Pancreas (tissue), 10 donors: ENCODE measurements around the gene DGCR2. TPM values are rescaled to one million over a fixed set of nuclear protein-coding genes. Genes with fewer than 3 reads are reported as not detected.

Experiments
- ATAC-seq, 4 donors: fragments of 200-7000 bp; cut with Tn5 transposase; one replicate each; pipeline versions ENCODE4 v1.8.0 to v1.9.1; 2020; ENCODE audit warnings: mild to moderate bottlenecking in 4 of 4, moderate library complexity in 4 of 4
- DNase-seq, 6 donors: peaks; one replicate each; pipeline ENCODE4 v3.0.0-alpha.2; 2020
- FAIRE-seq: peaks from 2 replicates; lab custom pipeline; 2012; peaks lifted over from hg19 to GRCh38; lab: Jason Lieb, UNC
- H3K27ac ChIP-seq, 4 donors: fragments of 200-600 bp; sonication (generic); 1 replicate in 3 of 4; 2 replicates in 1 of 4; pipeline versions ENCODE4 v1.5.0 to v1.8.0; 2020
- H3K27me3 ChIP-seq, 4 donors: fragments of 200-600 bp; one replicate each; pipeline ENCODE4 v1.8.0; 2021
- H3K36me3 ChIP-seq, 3 donors: fragments of 200-600 bp; sonication (generic) in 1 of 3; one replicate each; pipeline versions ENCODE4 v1.5.0 to v1.8.0; 2020 to 2021
- H3K4me1 ChIP-seq, 3 donors: fragments of 200-600 bp; one replicate each; pipeline ENCODE4 v1.8.0; 2021
- H3K4me3 ChIP-seq, 4 donors: fragments of 200-600 bp; sonication (generic) in 2 of 4; one replicate each; pipeline versions ENCODE4 v1.5.0 to v1.8.0; 2020 to 2021
- H3K9me3 ChIP-seq, 4 donors: fragments of 200-600 bp; one replicate each; pipeline ENCODE4 v1.8.0; 2021
- CTCF ChIP-seq, 4 donors: fragments of 200-600 bp; sonication (generic) in 3 of 4; IDR thresholded peaks; one replicate each; pipeline versions ENCODE4 v1.5.0 to v1.8.0; 2021; ENCODE audit warnings: antibody characterized with exemption in 4 of 4
- WGBS, 2 donors: extraction: QIAGEN DNeasy Blood & Tissue Kit; methylation state at CpG; one replicate each; pipeline ENCODE4 v1.1.7; 2013; 5-methylcytosine and 5-hydroxymethylcytosine counted together
- intact Hi-C, 3 donors: fragments of 100-400 bp; cut with DNase I; formaldehyde crosslinking; loops; one replicate each; pipeline versions ENCODE4 v1.11.1 to v1.14.2; 2022
- polyA plus RNA-seq, 2 donors: library from polyadenylated mRNA; stranded (reverse); fragments of 200-250 nt; gene quantifications; one replicate each; pipeline ENCODE4 v1.2.3, GENCODE V29; 2013
- total RNA-seq, 6 donors: library from RNA; stranded (reverse); fragmentation: NEBNext Ultra II Directional in 4 of 6; extraction: Animal tissue kit (Norgen Biotek cat#: 25700) in 4 of 6; gene quantifications; one replicate each; pipeline versions ENCODE4 v1.2.1 to v1.2.4, GENCODE V29; 2021 to 2023
- donor health status: healthy with polysubstance abuse.
- donor health status: DM: no; HTN: no; CAD: no; lungs with moderate emphysema.
- donor health status: DM: no; HTN: no; CAD: no.
- donor health status: control.
- donor health status: control.
- donor health status: Bipolar disorder and iron deficiency.
- donor health status: DM: yes; HTN: yes; CAD: no.
- donor health status: DM: no; HTN: no; CAD: no.
- donor health status: DM: no; HTN: no; CAD: no.
- donor health status: DM: yes; HTN: yes; CAD: no.

The DGCR2 gene
- total and polyA plus RNA-seq, 8 donors, result 24.3 to 41.5 (median 30.1) TPM

GRCh38 chr22:19040391-19040861 lies 81.8 kb downstream of the DGCR2 start:
- no peak for ATAC-seq
- Histone ChIP-seq H3K27ac (no peak overlapping the region), H3K4me1 (no peaks in the 10 kb centered on the region), H3K36me3 (peaks cover 0 to 80% (median 43%) of the 10 kb centered on the region in 3 donors), H3K27me3 (no peaks in the 10 kb centered on the region), H3K9me3 (no peaks in the 10 kb centered on the region), H3K4me3 (no peak overlapping the region)
- no peak for FAIRE-seq
- TF ChIP-seq CTCF (IDR thresholded peaks at IDR 0.05), result no peak
- intact Hi-C loops, result no loop called here
- 83 to 87% methylated on average over 4 of the region's 4 CpGs for WGBS, 2 donors
- peak in 2 of 6 donors; percentile 26 to 42 for DNase-seq

GRCh38 chr22:19039796-19040280 lies 82.4 kb downstream of the DGCR2 start:
- Histone ChIP-seq H3K4me1 (no peaks in the 10 kb centered on the region), H3K27me3 (no peaks in the 10 kb centered on the region), H3K4me3 (no peak overlapping the region), H3K9me3 (no peaks in the 10 kb centered on the region), H3K27ac (no peak overlapping the region), H3K36me3 (peaks cover 0 to 74% (median 43%) of the 10 kb centered on the region in 3 donors)
- FAIRE-seq, result no peak
- WGBS, 2 donors, result 75 to 90% methylated on average over 6 of the region's 6 CpGs
- DNase-seq, result peak in 2 of 6 donors; percentile 38 to 49
- no peak for ATAC-seq
- TF ChIP-seq CTCF (IDR thresholded peaks at IDR 0.05), result no peak
- intact Hi-C loops, result no loop called here

DNA sequence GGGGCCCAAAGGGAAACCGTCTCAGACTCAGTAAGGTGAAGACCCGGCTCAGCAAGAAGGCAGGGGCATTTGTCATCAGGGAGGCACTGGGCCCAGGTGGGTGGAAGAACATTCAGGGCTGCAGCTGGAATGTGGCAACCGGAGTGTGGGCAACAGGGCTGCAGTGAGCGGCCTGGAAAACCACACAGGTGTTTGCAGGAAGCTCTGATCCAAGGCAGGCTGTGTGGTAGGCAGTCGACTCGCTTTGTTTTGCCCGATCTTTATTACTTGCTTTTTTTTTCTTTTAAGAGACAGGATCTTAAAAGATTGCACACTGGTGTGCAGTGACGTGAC lies 82.8 kb downstream of the DGCR2 start:
- Histone ChIP-seq H3K4me1 (no peaks in the 10 kb centered on the region), H3K27ac (no peak overlapping the region), H3K27me3 (no peaks in the 10 kb centered on the region), H3K36me3 (peaks cover 0 to 69% (median 42%) of the 10 kb centered on the region in 3 donors), H3K9me3 (no peaks in the 10 kb centered on the region), H3K4me3 (no peak overlapping the region)
- DNase-seq (peak in 1 of 6 donors; percentile 32), ATAC-seq (no peak), FAIRE-seq (no peak)
- 78 to 80% methylated on average over 8 of the region's 8 CpGs for WGBS, 2 donors
- intact Hi-C loops, result no loop called here
- no peak for TF ChIP-seq CTCF (IDR thresholded peaks at IDR 0.05)

DNA sequence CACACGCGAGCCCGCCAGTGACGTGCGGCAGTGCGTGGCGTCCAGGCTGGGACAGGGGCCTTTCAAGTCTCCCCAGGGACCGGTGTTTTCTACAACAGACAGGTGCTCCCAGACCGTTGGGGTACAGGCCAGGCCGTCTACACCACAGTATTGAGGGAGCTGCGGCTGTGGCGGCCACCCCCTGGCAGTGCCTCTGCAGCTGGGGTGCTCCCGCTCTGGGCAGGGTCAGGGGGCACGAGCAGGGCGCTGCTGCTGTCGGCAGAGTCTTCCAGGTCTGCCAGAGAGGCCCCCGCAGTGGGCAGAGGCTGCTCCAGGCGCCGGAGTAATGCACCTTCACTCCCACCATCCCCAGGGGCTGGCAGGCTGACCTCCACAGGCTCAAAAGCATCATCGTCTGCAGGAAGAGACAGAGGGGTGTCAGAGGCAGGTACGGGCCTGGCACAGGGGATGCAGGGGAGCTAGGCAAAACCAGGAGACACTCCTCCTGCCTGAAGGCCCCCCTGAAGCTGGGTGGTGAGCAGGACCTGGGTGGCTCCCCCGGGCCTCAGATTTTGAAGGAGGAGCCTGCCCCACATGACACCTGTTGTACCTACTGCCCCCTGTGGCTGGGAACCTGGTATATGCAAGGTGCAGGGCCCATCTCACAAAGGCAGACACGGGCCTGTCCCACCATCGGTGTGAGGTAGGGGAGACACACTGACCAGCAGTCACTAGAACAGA lies 83.3 kb downstream of the DGCR2 start:
- DNase-seq (peak in 2 of 6 donors; percentile 50 to 73), ATAC-seq (no peak), FAIRE-seq (no peak)
- Histone ChIP-seq H3K36me3 (peaks cover 0 to 64% (median 39%) of the 10 kb centered on the region in 3 donors), H3K4me1 (no peaks in the 10 kb centered on the region), H3K9me3 (no peaks in the 10 kb centered on the region), H3K27me3 (no peaks in the 10 kb centered on the region), H3K27ac (no peak overlapping the region), H3K4me3 (no peak overlapping the region)
- WGBS, 2 donors, result 91% methylated on average over 24 of the region's 24 CpGs
- intact Hi-C loops, result no loop called here
- TF ChIP-seq CTCF (IDR thresholded peaks at IDR 0.05), result no peak

DNA sequence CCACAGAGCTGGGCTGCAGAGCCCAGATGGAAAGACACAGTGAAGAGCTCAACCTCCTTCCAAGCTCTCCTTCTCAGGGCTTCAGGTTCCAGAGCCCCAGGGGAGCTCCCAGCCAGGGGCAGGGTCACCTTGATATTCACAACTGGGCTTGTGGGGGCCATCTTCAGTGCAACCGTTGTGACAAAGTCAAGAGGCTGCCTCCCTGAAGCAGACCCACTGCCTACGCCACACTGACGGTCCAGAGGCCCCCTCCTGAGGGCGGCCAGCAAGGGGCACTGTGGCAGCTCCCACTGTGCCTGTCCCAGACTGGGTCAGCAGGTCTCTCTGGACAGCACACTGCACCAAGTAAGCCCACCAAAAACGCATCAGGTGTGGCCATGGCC lies 84.1 kb downstream of the DGCR2 start:
- intact Hi-C loops, result no loop called here
- ATAC-seq, result no peak
- H3K4me1 ChIP-seq, result no peaks in the 10 kb centered on the region
- H3K36me3 ChIP-seq, result peaks cover 0 to 57% (median 32%) of the 10 kb centered on the region in 3 donors
- no peak overlapping the region for H3K4me3 ChIP-seq
- 81 to 84% methylated on average over 5 of the region's 5 CpGs for WGBS, 2 donors
- peak in 2 of 6 donors; percentile 40 to 45 for DNase-seq
- H3K27me3 ChIP-seq, result no peaks in the 10 kb centered on the region
- no peaks in the 10 kb centered on the region for H3K9me3 ChIP-seq
- H3K27ac ChIP-seq, result no peak overlapping the region
- no peak for TF ChIP-seq CTCF (IDR thresholded peaks at IDR 0.05)
- FAIRE-seq, result no peak
